ENCODE data around the gene AZGP1.
"Not testable (repeated sequence)": the region's sequence is repeated elsewhere in the genome, so short reads cannot be mapped to it uniquely, and the experiment has no call there.

GRCh38 chr7:99935009-99935408 is 40.8 kb downstream of the AZGP1 start:
- not testable (repeated sequence) for TF ChIP-seq CTCF (conservative IDR thresholded peaks at IDR 0.05; ENCODE audit: low read depth, low read length); EZH2phosphoT487 (IDR thresholded peaks at IDR 0.05; ENCODE audit: borderline replicate concordance, low read length)
